Measurements from ENCODE around the gene GPHN. TPM values are rescaled to one million over a fixed set of nuclear protein-coding genes. Genes with fewer than 3 reads are reported as not detected.

Gene GPHN
- total and polyA plus RNA-seq, 2 experiments from 2014 or later, result 15.1 to 20.1 TPM

DNA sequence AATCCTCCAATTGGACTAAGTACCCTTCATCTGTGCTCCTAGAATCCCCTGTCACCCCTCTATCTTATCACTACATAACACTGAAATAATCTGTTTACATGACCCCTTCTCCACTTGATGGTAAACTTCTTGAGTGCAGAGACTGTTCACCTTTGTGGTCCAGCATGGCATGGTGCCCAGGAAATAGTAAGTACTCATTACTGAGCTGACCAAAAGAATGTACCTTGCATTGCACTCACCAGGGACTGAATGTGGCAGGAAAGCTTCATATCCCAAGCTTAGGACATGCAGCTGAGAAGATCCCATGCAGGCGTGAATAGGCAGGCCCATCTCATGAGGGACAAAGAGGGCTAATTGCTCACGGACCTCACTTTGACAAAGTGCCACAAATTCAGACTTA is 679.9 kb downstream of the GPHN start:
- DNase-seq (ENCODE audit: low read depth in 1 of 2, low spot score in 1 of 2), result peak in 1 of 2 donors; percentile 27
- Histone ChIP-seq H3K27me3 (no peaks in the 10 kb centered on the region), H3K9me3 (ENCODE audit: low read depth) (no peaks in the 10 kb centered on the region), H3K27ac (no peak overlapping the region), H3K4me3 (no peak overlapping the region), H3K36me3 (no peaks in the 10 kb centered on the region), H3K4me1 (ENCODE audit: low read depth) (peaks cover 10% of the 10 kb centered on the region)
- TF ChIP-seq, protein P1, sequence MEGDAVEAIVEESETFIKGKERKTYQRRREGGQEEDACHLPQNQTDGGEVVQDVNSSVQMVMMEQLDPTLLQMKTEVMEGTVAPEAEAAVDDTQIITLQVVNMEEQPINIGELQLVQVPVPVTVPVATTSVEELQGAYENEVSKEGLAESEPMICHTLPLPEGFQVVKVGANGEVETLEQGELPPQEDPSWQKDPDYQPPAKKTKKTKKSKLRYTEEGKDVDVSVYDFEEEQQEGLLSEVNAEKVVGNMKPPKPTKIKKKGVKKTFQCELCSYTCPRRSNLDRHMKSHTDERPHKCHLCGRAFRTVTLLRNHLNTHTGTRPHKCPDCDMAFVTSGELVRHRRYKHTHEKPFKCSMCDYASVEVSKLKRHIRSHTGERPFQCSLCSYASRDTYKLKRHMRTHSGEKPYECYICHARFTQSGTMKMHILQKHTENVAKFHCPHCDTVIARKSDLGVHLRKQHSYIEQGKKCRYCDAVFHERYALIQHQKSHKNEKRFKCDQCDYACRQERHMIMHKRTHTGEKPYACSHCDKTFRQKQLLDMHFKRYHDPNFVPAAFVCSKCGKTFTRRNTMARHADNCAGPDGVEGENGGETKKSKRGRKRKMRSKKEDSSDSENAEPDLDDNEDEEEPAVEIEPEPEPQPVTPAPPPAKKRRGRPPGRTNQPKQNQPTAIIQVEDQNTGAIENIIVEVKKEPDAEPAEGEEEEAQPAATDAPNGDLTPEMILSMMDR (IDR thresholded peaks at IDR 0.05; ENCODE audit: low read depth, low read length), result no peak

DNA sequence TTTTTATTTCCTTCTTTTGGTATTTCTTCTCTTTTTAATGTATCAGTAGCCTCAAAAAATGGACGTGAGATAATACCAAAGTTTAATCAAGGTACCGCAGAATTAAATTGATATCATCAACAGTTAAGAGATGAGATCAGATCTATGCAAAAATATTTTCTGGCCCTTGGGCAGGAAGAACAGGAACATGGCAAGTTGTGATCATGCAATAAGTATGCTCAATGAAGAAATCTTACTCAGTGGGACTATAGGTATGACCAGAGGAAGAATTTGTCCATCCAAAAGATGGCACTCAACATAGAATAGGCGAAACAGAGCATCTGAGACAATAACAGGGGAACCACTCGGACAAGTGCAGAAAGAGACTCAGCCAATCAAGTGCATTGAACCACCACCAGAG is 680.4 kb downstream of the GPHN start:
- no peaks in the 10 kb centered on the region for H3K9me3 ChIP-seq (ENCODE audit: low read depth)
- TF ChIP-seq, protein P1 (IDR thresholded peaks at IDR 0.05; ENCODE audit: low read depth, low read length), result no peak
- H3K36me3 ChIP-seq, result no peaks in the 10 kb centered on the region
- no peak for DNase-seq (ENCODE audit: low read depth in 1 of 2, low spot score in 1 of 2)
- H3K27me3 ChIP-seq, result no peaks in the 10 kb centered on the region
- H3K27ac ChIP-seq, result no peak overlapping the region
- peaks cover 10% of the 10 kb centered on the region for H3K4me1 ChIP-seq (ENCODE audit: low read depth)
- H3K4me3 ChIP-seq, result no peak overlapping the region

DNA sequence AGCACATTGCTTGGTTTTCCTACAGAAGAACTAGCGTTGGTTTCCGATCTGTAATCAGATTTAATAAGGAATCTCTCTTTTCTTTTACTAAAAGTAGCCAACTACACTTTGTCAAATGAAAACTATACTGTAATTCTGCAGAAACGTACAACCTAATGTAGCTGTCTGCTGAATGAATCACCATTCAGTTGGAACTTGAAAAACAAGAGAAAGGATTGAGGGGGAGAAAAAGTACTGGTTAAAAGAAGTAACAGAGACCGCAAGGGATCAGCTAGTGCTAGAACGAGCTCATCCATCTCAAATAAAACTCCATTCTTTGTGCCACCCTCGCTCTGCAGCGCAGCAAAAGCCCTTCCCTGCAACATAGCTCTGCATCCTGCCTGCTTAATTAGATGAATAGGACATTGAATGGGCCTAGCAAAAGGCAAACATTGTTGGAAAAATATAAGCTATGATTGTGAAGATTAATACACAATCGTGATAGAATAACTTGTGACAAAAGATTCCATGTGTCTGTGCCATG is 683.9 kb downstream of the GPHN start:
- Histone ChIP-seq H3K9me3 (ENCODE audit: low read depth) (no peaks in the 10 kb centered on the region), H3K4me1 (ENCODE audit: low read depth) (peaks cover 10% of the 10 kb centered on the region), H3K27me3 (no peaks in the 10 kb centered on the region), H3K27ac (no peak overlapping the region), H3K4me3 (no peak overlapping the region), H3K36me3 (no peaks in the 10 kb centered on the region)
- no peak for DNase-seq (ENCODE audit: low read depth in 1 of 2, low spot score in 1 of 2)
- TF ChIP-seq, protein P1 (IDR thresholded peaks at IDR 0.05; ENCODE audit: low read depth, low read length), result no peak

DNA sequence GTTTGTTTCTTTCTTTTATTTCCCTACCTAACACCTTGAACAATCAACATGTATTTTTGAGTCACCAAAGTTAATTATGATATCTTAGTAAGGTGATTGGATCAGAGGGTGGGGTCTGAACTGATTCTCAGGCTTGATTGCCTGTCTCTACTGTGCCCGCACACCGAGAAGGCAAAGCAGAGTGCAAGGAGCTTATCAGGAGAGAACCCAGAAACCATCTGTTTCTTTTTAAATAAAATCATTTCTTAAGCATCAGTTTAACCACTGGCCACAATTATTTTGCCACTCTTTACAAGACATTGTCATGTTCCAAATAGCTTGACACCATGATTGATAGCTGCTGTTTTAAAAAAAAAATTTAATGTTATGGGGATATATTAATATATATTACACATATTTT is 684.4 kb downstream of the GPHN start:
- H3K4me3 ChIP-seq, result no peak overlapping the region
- H3K27ac ChIP-seq, result no peak overlapping the region
- no peaks in the 10 kb centered on the region for H3K27me3 ChIP-seq
- no peaks in the 10 kb centered on the region for H3K9me3 ChIP-seq (ENCODE audit: low read depth)
- no peaks in the 10 kb centered on the region for H3K36me3 ChIP-seq
- DNase-seq (ENCODE audit: low read depth in 1 of 2, low spot score in 1 of 2), result no peak
- H3K4me1 ChIP-seq (ENCODE audit: low read depth), result peaks cover 10% of the 10 kb centered on the region
- TF ChIP-seq, protein P1 (IDR thresholded peaks at IDR 0.05; ENCODE audit: low read depth, low read length), result no peak

DNA sequence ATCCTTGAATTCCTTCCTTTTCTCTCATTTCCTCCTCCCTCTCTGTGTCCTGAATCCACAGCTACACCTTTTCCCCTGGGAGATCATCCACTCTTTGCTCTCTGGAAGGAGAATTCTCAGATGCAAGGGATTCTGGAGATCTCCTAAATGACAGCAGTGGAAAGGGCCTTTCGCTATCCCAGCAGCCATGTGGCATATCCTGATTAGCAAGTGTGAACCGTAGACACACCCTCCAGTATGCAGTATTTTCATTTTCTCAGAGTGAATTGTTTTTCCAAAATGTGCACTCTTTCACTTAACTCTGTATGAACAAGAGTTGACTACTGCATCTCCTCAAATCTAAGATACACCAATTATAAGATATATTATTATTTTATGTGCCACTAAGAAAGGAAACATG is 687.3 kb downstream of the GPHN start:
- no peak for DNase-seq (ENCODE audit: low read depth in 1 of 2, low spot score in 1 of 2)
- TF ChIP-seq, protein P1 (IDR thresholded peaks at IDR 0.05; ENCODE audit: low read depth, low read length), result no peak
- peaks cover 10% of the 10 kb centered on the region for H3K4me1 ChIP-seq (ENCODE audit: low read depth)
- no peaks in the 10 kb centered on the region for H3K36me3 ChIP-seq
- H3K27me3 ChIP-seq, result no peaks in the 10 kb centered on the region
- H3K27ac ChIP-seq, result no peak overlapping the region
- H3K4me3 ChIP-seq, result no peak overlapping the region
- H3K9me3 ChIP-seq (ENCODE audit: low read depth), result no peaks in the 10 kb centered on the region

DNA sequence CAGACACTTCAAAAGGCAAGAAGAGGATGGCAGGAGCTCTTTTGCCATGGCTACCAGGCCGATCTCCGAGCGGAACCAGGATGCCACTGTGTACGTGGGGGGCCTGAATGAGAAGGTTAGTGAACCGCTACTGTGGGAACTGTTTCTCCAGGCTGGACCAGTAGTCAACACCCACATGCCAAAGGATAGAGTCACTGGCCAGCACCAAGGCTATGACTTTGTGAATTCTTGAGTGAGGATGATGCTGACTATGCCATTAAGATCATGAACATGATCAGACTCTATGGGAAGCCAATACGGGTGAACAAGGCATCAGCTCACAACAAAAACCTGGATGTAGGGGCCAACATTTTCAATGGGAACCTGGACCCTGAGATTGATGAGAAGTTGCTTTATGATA is 691.1 kb downstream of the GPHN start:
- TF ChIP-seq, protein P1 (IDR thresholded peaks at IDR 0.05; ENCODE audit: low read depth, low read length), result no peak
- H3K4me3 ChIP-seq, result no peak overlapping the region
- no peaks in the 10 kb centered on the region for H3K9me3 ChIP-seq (ENCODE audit: low read depth)
- no peaks in the 10 kb centered on the region for H3K4me1 ChIP-seq (ENCODE audit: low read depth)
- no peak overlapping the region for H3K27ac ChIP-seq
- H3K36me3 ChIP-seq, result no peaks in the 10 kb centered on the region
- H3K27me3 ChIP-seq, result no peaks in the 10 kb centered on the region
- no peak for DNase-seq (ENCODE audit: low read depth in 1 of 2, low spot score in 1 of 2)

Data from cardiac muscle cell (in vitro differentiated cells and primary cell).